Measurements from ENCODE around the gene CDH22.
A peak's percentile ranks its signal among the peaks of the same experiment; 100 is the strongest.

The CDH22 gene

GRCh38 chr20:46275091-46275490 is 33.2 kb downstream of the CDH22 start:
- Histone ChIP-seq H2AK5ac (ENCODE audit: low read length) (no peak overlapping the region), H3K79me2 (ENCODE audit: control insufficient read depth, insufficient read depth, low read length) (no peaks in the 10 kb centered on the region), H4K5ac (ENCODE audit: low read length) (no peak overlapping the region), H2BK15ac (replicated peaks; ENCODE audit: low read depth) (no peak overlapping the region), H2BK120ac (ENCODE audit: low read depth, low read length) (no peak overlapping the region), H3K36me3 (ENCODE audit: control insufficient read depth, insufficient read depth, low read length) (no peaks in the 10 kb centered on the region), H3K18ac (ENCODE audit: low read length) (no peak overlapping the region), H2BK5ac (ENCODE audit: low read length) (no peak overlapping the region), H3K56ac (ENCODE audit: low read length) (no peak overlapping the region), H3K27me3 (ENCODE audit: insufficient read depth, low read length, poor library complexity) (no peaks in the 10 kb centered on the region), H3K4ac (ENCODE audit: low read depth, low read length) (no peak overlapping the region), H4K8ac (ENCODE audit: low read depth, low read length) (no peak overlapping the region), H3K4me2 (ENCODE audit: low read length) (no peak overlapping the region), H3K4me3 (ENCODE audit: low read length) (no peak overlapping the region), H3K23ac (ENCODE audit: low read length) (no peak overlapping the region), H3K4me1 (ENCODE audit: control insufficient read depth, low read depth, low read length) (no peaks in the 10 kb centered on the region), H3K79me1 (ENCODE audit: low read length) (no peaks in the 10 kb centered on the region), H3K9ac (ENCODE audit: low read length) (no peak overlapping the region), H3K27ac (ENCODE audit: low read depth, low read length) (no peak overlapping the region)
- WGBS (ENCODE audit: extremely low coverage, insufficient coverage, low lambda C conversion rate), result no CpG with 5 or more reads among the region's 4 CpGs
- no peak for DNase-seq

DNA sequence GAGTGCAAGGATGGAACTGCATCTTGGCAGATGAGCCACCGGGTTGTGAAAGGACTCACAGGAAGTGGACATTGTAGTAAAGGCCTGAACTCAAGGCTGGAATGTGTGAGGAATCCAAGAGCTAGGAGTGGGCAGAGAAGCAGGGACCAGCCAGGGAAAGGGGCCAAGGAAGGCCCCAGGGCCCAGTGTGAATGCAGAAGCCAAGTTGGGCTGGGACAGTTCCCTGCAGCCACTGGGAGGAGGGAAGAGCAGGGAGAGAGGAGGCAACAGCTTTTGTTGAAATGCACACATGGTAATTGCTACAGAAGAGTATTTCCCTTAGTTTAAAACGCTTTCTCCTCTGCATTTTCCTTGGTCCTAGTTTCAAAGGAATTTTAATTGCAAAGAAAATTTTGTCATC is 34.6 kb downstream of the CDH22 start:
- no peak overlapping the region for H4K5ac ChIP-seq (ENCODE audit: low read length)
- H2BK5ac ChIP-seq (ENCODE audit: low read length), result no peak overlapping the region
- peak overlapping the region; percentile 38 for H2AK5ac ChIP-seq (ENCODE audit: low read length)
- no peak overlapping the region for H3K18ac ChIP-seq (ENCODE audit: low read length)
- no CpG with 5 or more reads among the region's 2 CpGs for WGBS (ENCODE audit: extremely low coverage, insufficient coverage, low lambda C conversion rate)
- H2BK120ac ChIP-seq (ENCODE audit: low read depth, low read length), result no peak overlapping the region
- H3K36me3 ChIP-seq (ENCODE audit: control insufficient read depth, insufficient read depth, low read length), result no peaks in the 10 kb centered on the region
- no peak overlapping the region for H3K23ac ChIP-seq (ENCODE audit: low read length)
- H3K4ac ChIP-seq (ENCODE audit: low read depth, low read length), result no peak overlapping the region
- no peaks in the 10 kb centered on the region for H3K79me2 ChIP-seq (ENCODE audit: control insufficient read depth, insufficient read depth, low read length)
- no peak overlapping the region for H3K4me2 ChIP-seq (ENCODE audit: low read length)
- no peaks in the 10 kb centered on the region for H3K4me1 ChIP-seq (ENCODE audit: control insufficient read depth, low read depth, low read length)
- no peak overlapping the region for H3K27ac ChIP-seq (ENCODE audit: low read depth, low read length)
- H2BK15ac ChIP-seq (replicated peaks; ENCODE audit: low read depth), result no peak overlapping the region
- peak overlapping the region; percentile 25 for H3K56ac ChIP-seq (ENCODE audit: low read length)
- H3K27me3 ChIP-seq (ENCODE audit: insufficient read depth, low read length, poor library complexity), result no peaks in the 10 kb centered on the region
- H3K4me3 ChIP-seq (ENCODE audit: low read length), result no peak overlapping the region
- H3K9ac ChIP-seq (ENCODE audit: low read length), result no peak overlapping the region
- H3K79me1 ChIP-seq (ENCODE audit: low read length), result no peaks in the 10 kb centered on the region
- H4K8ac ChIP-seq (ENCODE audit: low read depth, low read length), result no peak overlapping the region
- DNase-seq, result no peak

DNA sequence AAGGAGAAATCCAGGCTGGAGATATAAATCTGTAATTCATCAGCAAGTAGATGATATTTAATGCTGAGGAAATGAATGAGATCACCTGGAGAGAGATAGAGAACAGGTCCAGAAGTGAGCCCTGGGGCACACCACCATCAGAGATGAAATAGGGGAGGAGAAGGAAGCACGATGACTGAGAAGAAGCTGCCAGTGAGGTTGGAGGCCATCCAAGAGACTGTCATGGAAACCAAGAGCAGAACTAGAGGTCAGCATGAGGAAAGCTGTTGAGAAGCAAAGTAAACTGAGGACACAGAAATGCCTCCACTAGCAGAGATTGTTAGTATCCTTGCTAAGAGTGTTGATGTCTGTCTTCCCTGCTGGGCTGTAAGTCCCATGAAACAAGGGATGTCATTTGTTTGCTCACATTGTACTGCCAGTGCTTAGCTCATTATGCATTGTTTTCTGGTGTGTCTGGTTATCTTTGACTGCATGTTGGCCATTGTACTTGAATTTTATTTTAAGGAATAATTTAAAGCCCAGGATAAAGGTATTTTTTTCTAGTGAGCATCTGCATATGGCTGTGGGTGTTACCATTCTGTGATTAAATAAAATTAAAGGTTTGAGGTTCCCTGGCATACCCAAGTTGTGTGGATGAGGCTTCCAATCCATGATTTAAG is 35.8 kb downstream of the CDH22 start:
- Histone ChIP-seq H3K9ac (ENCODE audit: low read length) (no peak overlapping the region), H2AK5ac (ENCODE audit: low read length) (no peak overlapping the region), H4K5ac (ENCODE audit: low read length) (no peak overlapping the region), H3K18ac (ENCODE audit: low read length) (no peak overlapping the region), H3K36me3 (ENCODE audit: control insufficient read depth, insufficient read depth, low read length) (no peaks in the 10 kb centered on the region), H3K23ac (ENCODE audit: low read length) (no peak overlapping the region), H3K79me1 (ENCODE audit: low read length) (no peaks in the 10 kb centered on the region), H3K79me2 (ENCODE audit: control insufficient read depth, insufficient read depth, low read length) (no peaks in the 10 kb centered on the region), H3K56ac (ENCODE audit: low read length) (no peak overlapping the region), H4K8ac (ENCODE audit: low read depth, low read length) (no peak overlapping the region), H3K27ac (ENCODE audit: low read depth, low read length) (no peak overlapping the region), H3K4me3 (ENCODE audit: low read length) (no peak overlapping the region), H3K4me2 (ENCODE audit: low read length) (no peak overlapping the region), H3K4ac (ENCODE audit: low read depth, low read length) (no peak overlapping the region), H3K4me1 (ENCODE audit: control insufficient read depth, low read depth, low read length) (peaks cover 4% of the 10 kb centered on the region), H2BK120ac (ENCODE audit: low read depth, low read length) (no peak overlapping the region), H2BK15ac (replicated peaks; ENCODE audit: low read depth) (no peak overlapping the region), H3K27me3 (ENCODE audit: insufficient read depth, low read length, poor library complexity) (no peaks in the 10 kb centered on the region), H2BK5ac (ENCODE audit: low read length) (no peak overlapping the region)
- no peak for DNase-seq
- WGBS (ENCODE audit: extremely low coverage, insufficient coverage, low lambda C conversion rate), result no CpG with 5 or more reads among the region's 1 CpG

DNA sequence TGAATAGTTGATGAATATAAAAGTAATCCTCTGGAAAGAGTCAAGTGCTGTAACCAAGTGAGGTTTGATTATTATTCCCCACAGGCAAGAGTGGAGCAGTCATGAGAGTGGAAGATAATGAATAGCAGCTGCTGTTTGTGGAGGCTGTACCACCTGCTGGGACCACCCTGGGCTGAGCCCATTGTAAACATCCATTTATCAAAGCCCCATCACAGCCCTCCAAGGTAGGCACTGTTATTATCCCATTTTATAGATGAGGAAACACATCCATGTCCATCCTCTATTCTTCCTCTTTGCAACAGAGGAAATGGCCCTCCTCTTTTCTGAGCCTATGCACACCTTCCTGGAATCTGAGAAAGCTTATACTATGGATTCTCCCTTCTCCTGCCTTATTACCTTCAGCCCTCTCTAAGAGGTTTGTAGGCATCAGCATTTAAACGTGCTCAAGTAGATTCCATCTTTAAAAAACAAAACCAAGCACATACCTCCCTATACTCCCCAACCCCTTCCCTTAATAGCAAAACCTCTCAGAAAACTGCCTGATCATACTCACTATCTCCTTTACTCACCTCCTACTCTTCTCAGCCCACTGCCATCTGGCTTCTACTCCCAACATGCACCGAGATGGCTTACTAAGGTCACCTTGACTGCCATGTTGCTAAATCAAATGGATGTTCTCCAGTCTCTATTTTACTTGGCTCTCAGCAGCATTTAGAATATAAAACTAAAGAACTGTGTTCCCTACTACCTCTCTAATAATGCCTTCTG is 37.1 kb downstream of the CDH22 start:
- Histone ChIP-seq H3K27me3 (ENCODE audit: insufficient read depth, low read length, poor library complexity) (no peaks in the 10 kb centered on the region), H3K56ac (ENCODE audit: low read length) (no peak overlapping the region), H3K79me1 (ENCODE audit: low read length) (no peaks in the 10 kb centered on the region), H2BK5ac (ENCODE audit: low read length) (no peak overlapping the region), H3K18ac (ENCODE audit: low read length) (no peak overlapping the region), H2BK120ac (ENCODE audit: low read depth, low read length) (no peak overlapping the region), H3K4me1 (ENCODE audit: control insufficient read depth, low read depth, low read length) (peaks cover 6% of the 10 kb centered on the region), H4K5ac (ENCODE audit: low read length) (no peak overlapping the region), H2AK5ac (ENCODE audit: low read length) (no peak overlapping the region), H4K8ac (ENCODE audit: low read depth, low read length) (no peak overlapping the region), H2BK15ac (replicated peaks; ENCODE audit: low read depth) (no peak overlapping the region), H3K4ac (ENCODE audit: low read depth, low read length) (no peak overlapping the region), H3K4me2 (ENCODE audit: low read length) (no peak overlapping the region), H3K4me3 (ENCODE audit: low read length) (no peak overlapping the region), H3K23ac (ENCODE audit: low read length) (no peak overlapping the region), H3K36me3 (ENCODE audit: control insufficient read depth, insufficient read depth, low read length) (no peaks in the 10 kb centered on the region), H3K27ac (ENCODE audit: low read depth, low read length) (no peak overlapping the region), H3K9ac (ENCODE audit: low read length) (no peak overlapping the region), H3K79me2 (ENCODE audit: control insufficient read depth, insufficient read depth, low read length) (no peaks in the 10 kb centered on the region)
- no CpG with 5 or more reads among the region's 2 CpGs for WGBS (ENCODE audit: extremely low coverage, insufficient coverage, low lambda C conversion rate)
- DNase-seq, result no peak

GRCh38 chr20:46269372-46269771 is 38.9 kb downstream of the CDH22 start:
- Histone ChIP-seq H2BK5ac (ENCODE audit: low read length) (no peak overlapping the region), H3K27me3 (ENCODE audit: insufficient read depth, low read length, poor library complexity) (no peaks in the 10 kb centered on the region), H3K4me2 (ENCODE audit: low read length) (no peak overlapping the region), H3K18ac (ENCODE audit: low read length) (no peak overlapping the region), H3K23ac (ENCODE audit: low read length) (no peak overlapping the region), H3K56ac (ENCODE audit: low read length) (peak overlapping the region; percentile 42), H3K4ac (ENCODE audit: low read depth, low read length) (no peak overlapping the region), H2AK5ac (ENCODE audit: low read length) (no peak overlapping the region), H4K8ac (ENCODE audit: low read depth, low read length) (no peak overlapping the region), H3K79me2 (ENCODE audit: control insufficient read depth, insufficient read depth, low read length) (no peaks in the 10 kb centered on the region), H3K79me1 (ENCODE audit: low read length) (no peaks in the 10 kb centered on the region), H3K9ac (ENCODE audit: low read length) (no peak overlapping the region), H2BK120ac (ENCODE audit: low read depth, low read length) (no peak overlapping the region), H3K27ac (ENCODE audit: low read depth, low read length) (no peak overlapping the region), H3K4me3 (ENCODE audit: low read length) (no peak overlapping the region), H2BK15ac (replicated peaks; ENCODE audit: low read depth) (no peak overlapping the region), H4K5ac (ENCODE audit: low read length) (no peak overlapping the region), H3K36me3 (ENCODE audit: control insufficient read depth, insufficient read depth, low read length) (no peaks in the 10 kb centered on the region), H3K4me1 (ENCODE audit: control insufficient read depth, low read depth, low read length) (peaks cover 6% of the 10 kb centered on the region)
- no CpG with 5 or more reads among the region's 7 CpGs for WGBS (ENCODE audit: extremely low coverage, insufficient coverage, low lambda C conversion rate)
- DNase-seq, result peak; percentile 31
